22Rv1 (cell line): ENCODE data around the gene GNB1.
A peak's percentile ranks its signal among the peaks of the same experiment; 100 is the strongest.

Experiments used
- H3K27ac ChIP-seq: fragments of 450-650 bp; 2 replicates; pipeline ENCODE4 v1.5.1; 2017
- CTCF ChIP-seq: fragments of 450-650 bp; IDR thresholded peaks from 2 replicates; pipeline ENCODE4 v1.5.1; 2017; ENCODE audit warnings: mild to moderate bottlenecking
- ZFX ChIP-seq: fragments of 450-650 bp; IDR thresholded peaks from 2 replicates; pipeline ENCODE4 v1.6.1; 2017; ENCODE audit warnings: antibody characterized with exemption, borderline replicate concordance

GNB1 gene

GRCh38 chr1:1911350-1912041 lies 20.6 kb upstream of the GNB1 start:
- no peak overlapping the region for H3K27ac ChIP-seq
- TF ChIP-seq CTCF = no peak
- TF ChIP-seq ZFX = no peak

- no peak for TF ChIP-seq CTCF
- no peak for TF ChIP-seq ZFX
- no peak overlapping the region for H3K27ac ChIP-seq
Observed at GRCh38 chr1:1910651-1911331, 19.9 kb upstream of the GNB1 start.

- peak overlapping the region; percentile 38; the same call in 1 of the 2 replicates for H3K27ac ChIP-seq
Observed at GRCh38 chr1:1910033-1910465, 19.2 kb upstream of the GNB1 start.

GRCh38 chr1:1908506-1908791 lies 17.6 kb upstream of the GNB1 start:
- peak overlapping the region; percentile 38 for H3K27ac ChIP-seq
- no peak for TF ChIP-seq ZFX
- TF ChIP-seq CTCF = no peak

More at GRCh38 chr1:1910033-1910465, 19.2 kb upstream of the GNB1 start:
- no peak for TF ChIP-seq CTCF
- no peak for TF ChIP-seq ZFX

- H3K27ac ChIP-seq = no peak overlapping the region
- no peak for TF ChIP-seq ZFX
- TF ChIP-seq CTCF = no peak
Observed at GRCh38 chr1:1907098-1907736, 16.3 kb upstream of the GNB1 start.

GRCh38 chr1:1906185-1907097 lies 15.6 kb upstream of the GNB1 start:
- no peak overlapping the region for H3K27ac ChIP-seq
- TF ChIP-seq ZFX (no peak), CTCF (peak; percentile 95)
